Embryonic facial prominence (tissue), 1 donor: Measurements from ENCODE around the gene CMC2.

Source experiments
- DNase-seq: peaks from one replicate; pipeline ENCODE4 v3.0.0-alpha.2; 2016; ENCODE audit errors: extremely low spot score

CMC2 gene

DNA sequence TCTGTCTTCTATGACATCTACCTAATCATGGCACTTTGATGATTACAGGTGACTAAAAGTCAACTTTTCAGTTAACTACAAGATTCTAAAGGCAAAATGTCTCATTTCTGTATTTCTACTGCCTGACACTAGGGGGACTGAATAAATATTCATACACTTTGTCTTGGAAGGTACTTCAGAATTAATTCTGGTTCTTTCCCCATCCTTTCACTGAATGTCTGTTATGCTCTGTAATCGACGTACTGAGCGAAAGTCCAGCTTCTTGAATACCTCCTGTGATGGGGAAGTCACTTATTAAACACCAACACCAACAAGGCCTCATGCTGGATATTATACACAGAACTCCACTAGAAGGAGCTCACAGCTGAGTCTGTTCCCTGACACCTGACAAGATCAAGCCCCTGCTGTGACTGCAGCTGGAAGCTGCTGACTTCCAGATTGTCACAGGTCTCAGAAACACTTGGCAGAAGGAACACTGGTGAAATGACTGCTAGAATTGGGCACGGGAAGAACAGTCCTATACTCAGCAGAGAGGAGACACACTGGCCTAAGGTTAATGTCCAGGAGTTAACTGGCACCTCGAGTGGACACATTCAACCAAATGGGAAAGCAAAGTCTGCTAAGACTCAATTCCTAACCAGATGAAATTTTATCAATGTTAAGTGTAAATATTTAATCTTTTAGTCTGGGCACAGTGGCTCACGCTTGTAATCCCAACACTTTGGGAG, 31.9 kb downstream of the CMC2 start:
- no peak for DNase-seq

DNA sequence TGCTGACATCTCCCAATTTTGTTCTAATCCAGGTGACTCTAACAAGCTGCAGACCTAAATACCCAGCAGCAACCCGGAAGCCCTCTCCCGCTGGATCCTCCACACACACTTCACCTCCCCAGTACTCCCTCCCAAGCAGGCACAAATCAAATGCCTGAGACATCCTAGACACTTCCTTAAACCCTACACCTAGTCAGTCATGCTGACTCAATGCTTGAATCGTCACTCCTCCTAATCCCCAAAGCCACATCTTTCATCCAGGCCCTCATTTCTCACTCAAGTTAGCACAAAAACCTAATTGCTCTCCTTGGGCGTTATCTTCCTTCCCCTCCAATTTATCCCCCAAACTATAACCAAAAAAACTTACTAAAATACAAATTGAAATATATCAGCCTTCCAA, 32.7 kb downstream of the CMC2 start:
- DNase-seq, result no peak

- no peak for DNase-seq
These were observed 34.1 kb downstream of the CMC2 start for GRCh38 chr16:80972611-80973010.

- no peak for DNase-seq
These were observed 34.9 kb downstream of the CMC2 start for GRCh38 chr16:80971819-80972218.

GRCh38 chr16:80969114-80969484, 37.6 kb downstream of the CMC2 start:
- no peak for DNase-seq

- DNase-seq, result no peak
These were observed 38.1 kb downstream of the CMC2 start for GRCh38 chr16:80968386-80969113.

GRCh38 chr16:80966617-80967016, 40.1 kb downstream of the CMC2 start:
- DNase-seq, result no peak

- no peak for DNase-seq
These were observed 42.3 kb downstream of the CMC2 start for GRCh38 chr16:80964351-80964750.

DNA sequence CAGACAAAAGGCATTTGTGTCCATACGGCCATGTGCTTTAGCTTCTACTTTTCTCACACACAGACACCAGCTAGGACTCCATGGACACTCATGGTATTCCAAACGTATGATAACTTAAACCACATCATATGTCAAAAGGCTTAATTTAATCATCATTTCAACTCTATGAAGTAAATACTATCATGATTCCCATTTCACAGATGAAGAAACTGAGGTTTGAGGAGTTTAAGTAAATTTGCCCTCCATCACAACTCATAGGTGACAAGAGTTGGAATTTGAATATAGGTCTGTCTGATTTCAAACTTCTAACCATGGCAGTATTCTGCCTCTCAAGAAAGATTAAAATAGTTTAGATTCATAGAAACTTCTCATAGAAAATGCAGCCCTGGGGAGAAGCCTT, 43.8 kb downstream of the CMC2 start:
- DNase-seq, result no peak

GRCh38 chr16:80958284-80958683, 48.4 kb downstream of the CMC2 start:
- DNase-seq, result no peak

DNA sequence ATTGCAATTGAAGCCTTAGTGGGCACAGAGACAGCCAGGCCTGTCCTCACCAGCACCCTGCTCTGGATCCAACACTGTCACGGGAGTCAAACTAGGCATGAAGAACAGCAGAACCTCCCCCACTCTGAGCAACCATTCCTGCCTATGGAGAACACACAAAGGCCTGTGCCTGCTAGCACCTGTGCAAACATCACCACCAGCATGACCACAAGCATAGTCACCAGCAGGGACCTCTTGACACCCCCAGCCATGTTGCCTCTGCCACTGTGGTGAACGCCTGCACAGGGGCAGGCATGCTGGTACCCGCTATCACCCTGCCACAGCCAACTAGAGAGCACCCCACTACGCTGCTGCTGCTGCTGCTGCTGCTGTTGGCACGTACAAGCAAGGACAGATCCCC, 51.7 kb downstream of the CMC2 start:
- DNase-seq, result no peak

DNA sequence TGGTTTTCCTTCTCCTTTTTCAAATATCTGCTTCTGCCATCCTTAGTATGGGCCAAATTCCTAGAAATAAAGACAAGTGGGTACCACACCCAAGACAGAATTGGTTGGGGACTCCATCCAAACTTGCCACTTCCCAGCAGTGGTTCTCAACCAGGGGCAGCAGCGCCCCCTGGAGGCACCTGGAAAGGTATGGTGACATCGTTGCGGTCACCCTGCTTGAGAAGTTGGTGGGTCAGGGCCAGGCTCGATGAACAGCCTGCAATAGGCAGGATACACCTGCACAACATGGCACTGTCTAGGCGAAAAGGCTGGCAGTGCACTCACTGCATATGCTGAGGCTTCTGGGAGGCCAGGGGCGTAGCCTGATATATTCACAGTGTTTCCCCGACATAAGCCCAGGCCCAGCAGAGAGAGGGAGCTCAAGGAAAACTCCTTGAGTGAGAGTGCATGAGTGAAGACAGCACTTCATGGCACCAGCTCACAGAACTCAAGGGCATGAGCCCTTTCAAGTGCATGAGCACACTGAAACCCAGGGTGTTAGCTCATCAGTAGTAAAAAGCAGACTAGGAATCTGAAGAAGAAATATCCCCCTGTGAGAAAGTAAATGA, 57.7 kb downstream of the CMC2 start:
- DNase-seq, result no peak

DNA sequence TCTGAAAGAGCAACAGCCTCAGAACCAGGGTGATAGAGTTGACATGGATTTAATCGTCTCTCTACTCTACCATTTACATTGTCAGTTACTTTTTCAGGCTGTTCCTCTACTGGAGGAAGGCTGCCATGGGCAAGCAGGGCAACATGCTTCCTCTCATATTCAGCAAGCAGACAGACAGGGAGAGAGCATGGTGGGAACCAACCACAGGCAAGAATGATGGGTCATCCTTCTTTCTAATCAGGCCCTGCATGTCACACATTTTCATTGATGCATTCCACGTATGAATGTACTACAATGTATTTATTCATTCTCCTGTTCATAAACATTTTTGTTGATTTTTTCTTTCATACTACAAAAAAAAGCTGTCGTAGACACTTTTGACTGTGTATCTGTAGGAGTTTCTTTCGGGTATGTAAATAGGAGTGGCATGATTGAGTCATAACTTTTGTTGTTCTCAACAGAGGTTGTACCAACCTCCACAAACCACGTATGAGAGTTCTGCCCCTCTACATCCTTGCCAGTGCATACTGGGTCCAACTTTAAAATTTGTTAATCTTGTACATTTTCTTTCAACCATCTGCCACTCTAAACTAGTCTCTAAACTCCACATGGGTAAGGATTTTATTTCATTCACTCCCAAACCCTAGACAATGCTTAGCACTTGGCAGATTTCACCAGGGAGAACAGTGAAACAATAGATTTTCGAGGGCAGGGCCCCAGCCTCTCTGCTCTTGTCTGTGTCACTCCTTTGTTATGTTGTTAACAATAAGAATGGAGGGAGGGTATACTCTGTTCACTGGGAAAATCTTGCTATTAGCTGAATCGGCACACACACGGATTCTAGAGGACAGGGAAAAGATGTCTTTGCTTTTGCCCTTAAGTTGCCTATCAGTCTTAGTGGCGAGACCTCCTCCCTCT, 58.7 kb downstream of the CMC2 start:
- DNase-seq, result no peak

GRCh38 chr16:80947239-80947638, 59.4 kb downstream of the CMC2 start:
- DNase-seq, result no peak

DNA sequence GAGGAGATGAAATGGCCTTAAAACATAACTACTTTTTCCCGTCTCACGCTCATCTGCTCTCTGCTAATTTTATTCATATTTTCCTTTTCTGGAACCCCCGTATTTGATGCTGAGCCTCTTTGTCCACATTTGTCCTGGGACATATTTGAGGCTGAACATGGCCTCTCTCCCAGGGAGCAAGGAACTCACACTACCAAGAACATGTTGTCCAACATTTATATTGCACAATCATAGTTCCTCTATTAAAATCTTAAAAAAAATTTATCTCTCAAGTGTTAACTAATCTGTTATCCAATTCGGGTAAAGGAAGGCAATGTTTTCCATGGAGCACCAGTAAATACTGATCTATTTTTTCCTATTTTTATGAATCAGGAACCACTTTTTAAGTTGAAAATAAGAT, 60.2 kb downstream of the CMC2 start:
- no peak for DNase-seq

DNA sequence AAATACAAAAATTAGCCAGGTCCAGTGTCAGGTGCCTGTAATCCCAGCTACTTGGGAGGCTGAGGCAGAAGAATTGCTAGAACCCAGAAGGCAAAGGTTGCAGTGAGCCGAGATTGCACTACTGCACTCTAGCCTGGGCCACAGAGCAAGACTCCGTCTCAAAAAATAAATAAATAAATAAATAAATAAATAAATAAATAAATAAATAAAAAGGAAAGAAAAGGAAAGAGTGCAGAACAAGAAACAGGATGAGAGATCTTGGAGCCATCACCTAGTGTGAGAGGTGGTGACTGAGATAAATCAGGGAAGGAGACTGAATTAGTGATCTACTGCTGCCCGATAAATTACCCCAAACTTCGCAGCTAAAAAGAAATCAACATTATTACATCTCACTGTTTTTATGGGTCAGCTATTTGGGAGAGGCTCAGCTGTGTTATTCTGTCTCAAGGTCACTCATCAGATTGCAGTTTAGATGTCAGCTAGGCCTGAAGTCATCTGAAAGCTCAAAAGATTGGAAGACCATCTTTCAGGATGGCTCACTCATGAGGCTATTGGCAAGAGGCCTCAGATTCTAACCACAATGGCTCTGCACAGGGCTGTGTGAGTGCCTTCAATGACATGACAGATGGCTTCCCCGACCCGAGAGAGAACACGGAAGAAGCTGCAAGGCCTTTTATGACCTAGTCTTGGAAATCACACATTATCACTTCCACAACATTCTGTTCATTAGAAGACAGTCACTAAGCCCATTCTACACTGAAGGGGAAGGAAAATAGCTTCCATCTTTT, 66.4 kb downstream of the CMC2 start:
- no peak for DNase-seq

DNA sequence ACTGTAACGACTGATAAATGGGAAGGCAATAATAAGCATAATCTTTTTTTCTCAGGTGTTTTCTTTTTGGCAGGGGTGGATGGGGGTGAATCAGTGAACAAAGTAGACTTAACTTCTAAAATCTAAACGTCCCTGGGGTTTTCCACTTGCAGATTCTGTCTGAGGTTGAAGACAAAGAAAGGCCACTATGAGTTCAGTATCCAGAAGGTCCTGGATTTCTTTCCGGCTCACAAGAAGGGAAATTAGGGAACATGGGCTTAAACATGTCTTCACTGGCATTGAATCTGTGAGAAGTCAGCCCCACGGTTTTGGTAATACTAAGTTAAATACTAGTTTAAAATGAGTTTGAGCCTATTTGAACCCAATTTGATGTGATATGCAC, 67.8 kb downstream of the CMC2 start:
- DNase-seq, result no peak

GRCh38 chr16:80938004-80938878, 68.4 kb downstream of the CMC2 start:
- no peak for DNase-seq

DNA sequence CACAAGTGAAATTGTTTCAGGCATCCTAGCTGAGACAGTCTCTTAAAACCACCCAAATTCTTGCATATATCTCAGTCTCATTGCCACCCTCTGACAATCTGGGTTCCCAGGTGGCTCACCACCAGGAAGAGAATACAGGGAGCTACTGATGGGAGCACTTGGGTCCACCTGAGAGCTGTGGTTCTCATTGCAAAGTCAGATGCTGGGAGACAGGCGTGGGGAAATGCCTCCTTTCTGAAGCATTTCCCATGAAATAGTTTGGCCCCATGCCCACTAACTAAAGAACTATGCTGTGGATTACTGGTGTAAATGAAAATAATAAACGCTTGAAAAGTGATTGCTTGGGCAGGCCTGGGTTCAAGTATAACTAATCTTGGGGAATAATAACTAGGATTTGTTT, 70.3 kb downstream of the CMC2 start:
- DNase-seq, result no peak

DNA sequence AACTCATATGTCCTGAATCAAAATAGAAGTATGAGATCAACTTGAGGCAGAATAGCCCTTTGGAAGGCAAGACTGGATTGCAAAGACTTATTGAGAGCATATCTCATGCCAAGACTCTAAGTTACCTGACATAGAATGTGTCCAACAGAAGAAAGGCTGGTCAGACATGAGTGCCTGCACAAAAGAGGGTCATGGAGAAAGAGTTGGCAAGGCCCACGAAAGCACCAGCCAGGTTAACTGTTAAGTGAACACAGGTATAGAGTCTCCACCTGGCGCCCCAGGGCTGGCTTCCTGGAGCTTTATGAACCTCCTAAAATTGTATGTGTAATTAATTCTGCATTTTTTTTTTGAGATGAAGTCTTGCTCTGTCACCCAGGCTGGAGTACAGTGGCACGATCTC, 71.0 kb downstream of the CMC2 start:
- no peak for DNase-seq
